Stimulated activated CD8-positive, alpha-beta memory T cell treated with anti-CD3 and anti-CD28 coated beads, Interleukin-2, amount 100 ng/mL, for 1 hour (primary cell): ENCODE measurements around the gene TARBP1.
"Not testable (repeated sequence)": the region's sequence is repeated elsewhere in the genome, so short reads cannot be mapped to it uniquely, and the experiment has no call there.

Experiments
- DNase-seq, 2 donors: peaks; one replicate each; pipeline ENCODE4 v3.0.0-alpha.2; 2020; ENCODE audit warnings: low read depth in 2 of 2

Gene TARBP1

GRCh38 chr1:234388094-234388493 is 90.9 kb downstream of the TARBP1 start:
- no peak for DNase-seq

- DNase-seq: no peak
These were observed 92.9 kb downstream of the TARBP1 start for GRCh38 chr1:234386122-234386521.

- no peak for DNase-seq
These were observed 97.1 kb downstream of the TARBP1 start for GRCh38 chr1:234381699-234382555.

- not testable (repeated sequence) for DNase-seq
These were observed 99.3 kb downstream of the TARBP1 start for GRCh38 chr1:234379591-234380109.

- DNase-seq: no peak
These were observed 103.3 kb downstream of the TARBP1 start for GRCh38 chr1:234375672-234376071.

- DNase-seq: no peak
These were observed 105.1 kb downstream of the TARBP1 start for GRCh38 chr1:234373959-234374254.

- DNase-seq: peak; percentile 77 to 83
These were observed 105.7 kb downstream of the TARBP1 start, which contains the start of gene COA6 for GRCh38 chr1:234373064-234373958. Gene COA6 (plus strand): TSS chr1:234373456. CDS start chr1:234373467, 11 bp downstream.

- DNase-seq: no peak
These were observed 106.8 kb downstream of the TARBP1 start for GRCh38 chr1:234372011-234372757.

- no peak for DNase-seq
These were observed 107.6 kb downstream of the TARBP1 start for GRCh38 chr1:234371414-234371813.

GRCh38 chr1:234369784-234370183 is 109.2 kb downstream of the TARBP1 start:
- DNase-seq: no peak

- DNase-seq: no peak
These were observed 109.9 kb downstream of the TARBP1 start for GRCh38 chr1:234369033-234369430.

- DNase-seq: no peak
These were observed 110.5 kb downstream of the TARBP1 start for GRCh38 chr1:234368320-234369032.

- no peak for DNase-seq
These were observed 116.4 kb downstream of the TARBP1 start for GRCh38 chr1:234362558-234362957.

GRCh38 chr1:234361102-234361603 is 117.8 kb downstream of the TARBP1 start:
- no peak for DNase-seq

- no peak for DNase-seq
These were observed 121.1 kb downstream of the TARBP1 start for GRCh38 chr1:234357831-234358230.

- peak; percentile 8 to 15 for DNase-seq
These were observed 122.2 kb downstream of the TARBP1 start for GRCh38 chr1:234356615-234357269.

GRCh38 chr1:234355782-234356510 is 123.0 kb downstream of the TARBP1 start:
- DNase-seq: no peak

GRCh38 chr1:234348964-234349363 is 130.0 kb downstream of the TARBP1 start:
- DNase-seq: no peak

GRCh38 chr1:234345237-234345636 is 133.7 kb downstream of the TARBP1 start:
- no peak for DNase-seq

- DNase-seq: no peak
These were observed 136.2 kb downstream of the TARBP1 start for GRCh38 chr1:234342774-234343173.
